Coronary artery (tissue), 2 donors: ENCODE data around the gene TCN1.

ENCODE experiments used
- DNase-seq: peaks from one replicate; pipeline ENCODE4 v3.0.0-alpha.2; 2017; ENCODE audit warnings: low spot score
- H3K27ac ChIP-seq, 2 donors: fragments of 200-600 bp; sonication (generic); one replicate each; pipeline ENCODE4 v1.5.1; 2016 to 2019
- H3K4me3 ChIP-seq: fragments of 200-600 bp; sonication (generic); 2 replicates; pipeline ENCODE4 v1.5.1; 2016; ENCODE audit warnings: mild to moderate bottlenecking, moderate library complexity
- CTCF ChIP-seq: fragments of 200-600 bp; sonication (generic); IDR thresholded peaks from one replicate; pipeline ENCODE4 v1.5.1; 2019; ENCODE audit warnings: antibody characterized with exemption

Gene TCN1

GRCh38 chr11:59810189-59810910 is 55.9 kb downstream of the TCN1 start, which contains the start of gene MRPL16:
Gene MRPL16 (minus strand): TSS chr11:59810778. CDS start chr11:59810658, 120 bp downstream.
- Histone ChIP-seq H3K4me3 (peak within 1 kb of the TSS; percentile 98), H3K27ac (peak within 1 kb of the TSS; percentile 72 to 89)
- peak; percentile 89 for DNase-seq
- no peak for TF ChIP-seq CTCF

GRCh38 chr11:59807047-59807610 is 59.2 kb downstream of the TCN1 start:
- no peak for TF ChIP-seq CTCF
- H3K4me3 ChIP-seq, result no peak overlapping the region
- no peak for DNase-seq
- no peak overlapping the region for H3K27ac ChIP-seq

- Histone ChIP-seq H3K4me3 (no peak overlapping the region), H3K27ac (no peak overlapping the region)
- TF ChIP-seq CTCF, result no peak
- DNase-seq, result no peak
These were observed 62.2 kb downstream of the TCN1 start for GRCh38 chr11:59804061-59804460.
